Measurements from ENCODE around the gene AKT1.

The AKT1 gene

DNA sequence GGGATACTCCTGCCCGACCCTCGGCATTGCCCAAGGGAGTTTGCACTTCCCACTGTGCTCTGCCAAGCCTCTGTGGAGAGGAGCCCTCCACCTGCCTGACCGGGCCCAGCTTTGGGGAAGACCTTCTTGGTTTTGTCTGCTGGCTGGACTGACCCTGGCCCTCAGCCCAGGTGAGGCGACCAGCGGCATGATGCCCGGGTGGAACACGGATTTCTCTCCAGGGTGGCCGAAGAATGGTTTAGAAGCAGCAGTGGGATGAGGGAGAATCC, 21.0 kb upstream of the AKT1 start:
- peak overlapping the region; percentile 84 for H3K4me3 ChIP-seq (ENCODE audit: low read depth, low read length)
- TF ChIP-seq, protein P1, sequence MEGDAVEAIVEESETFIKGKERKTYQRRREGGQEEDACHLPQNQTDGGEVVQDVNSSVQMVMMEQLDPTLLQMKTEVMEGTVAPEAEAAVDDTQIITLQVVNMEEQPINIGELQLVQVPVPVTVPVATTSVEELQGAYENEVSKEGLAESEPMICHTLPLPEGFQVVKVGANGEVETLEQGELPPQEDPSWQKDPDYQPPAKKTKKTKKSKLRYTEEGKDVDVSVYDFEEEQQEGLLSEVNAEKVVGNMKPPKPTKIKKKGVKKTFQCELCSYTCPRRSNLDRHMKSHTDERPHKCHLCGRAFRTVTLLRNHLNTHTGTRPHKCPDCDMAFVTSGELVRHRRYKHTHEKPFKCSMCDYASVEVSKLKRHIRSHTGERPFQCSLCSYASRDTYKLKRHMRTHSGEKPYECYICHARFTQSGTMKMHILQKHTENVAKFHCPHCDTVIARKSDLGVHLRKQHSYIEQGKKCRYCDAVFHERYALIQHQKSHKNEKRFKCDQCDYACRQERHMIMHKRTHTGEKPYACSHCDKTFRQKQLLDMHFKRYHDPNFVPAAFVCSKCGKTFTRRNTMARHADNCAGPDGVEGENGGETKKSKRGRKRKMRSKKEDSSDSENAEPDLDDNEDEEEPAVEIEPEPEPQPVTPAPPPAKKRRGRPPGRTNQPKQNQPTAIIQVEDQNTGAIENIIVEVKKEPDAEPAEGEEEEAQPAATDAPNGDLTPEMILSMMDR (IDR thresholded peaks at IDR 0.05; ENCODE audit: low read depth, low read length), result no peak

- H3K4me3 ChIP-seq (ENCODE audit: low read depth, low read length), result peak overlapping the region; percentile 84
These were observed 19.2 kb upstream of the AKT1 start for GRCh38 chr14:104814701-104815100.

GRCh38 chr14:104813286-104813685, 17.7 kb upstream of the AKT1 start:
- H3K4me3 ChIP-seq (ENCODE audit: low read depth, low read length), result no peak overlapping the region
- TF ChIP-seq, protein P1 (IDR thresholded peaks at IDR 0.05; ENCODE audit: low read depth, low read length), result no peak

DNA sequence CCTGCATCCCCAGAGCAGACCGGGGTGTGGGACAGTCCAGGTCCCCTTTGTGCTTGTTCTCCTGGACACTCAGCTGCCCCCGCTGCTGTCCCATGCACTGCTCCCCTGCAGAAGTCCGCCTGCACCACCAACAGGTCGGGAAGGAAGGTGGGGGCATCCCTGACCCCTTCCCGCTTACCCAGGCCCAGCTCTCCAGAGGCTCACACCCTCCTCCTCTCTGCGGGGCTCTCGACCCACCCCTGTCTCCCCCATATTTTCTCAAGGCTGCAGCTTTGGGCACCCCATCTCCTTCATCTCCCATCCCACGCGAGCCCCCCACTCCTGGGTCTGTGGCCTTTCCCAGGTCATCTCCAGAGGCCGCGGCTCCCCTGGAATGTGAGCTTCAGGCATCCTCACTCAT, 14.8 kb upstream of the AKT1 start:
- no peak overlapping the region for H3K4me3 ChIP-seq (ENCODE audit: low read depth, low read length)
- TF ChIP-seq, protein P1 (IDR thresholded peaks at IDR 0.05; ENCODE audit: low read depth, low read length), result no peak

- no peak overlapping the region for H3K4me3 ChIP-seq (ENCODE audit: low read depth, low read length)
- TF ChIP-seq, protein P1 (IDR thresholded peaks at IDR 0.05; ENCODE audit: low read depth, low read length), result no peak
These were observed 12.9 kb upstream of the AKT1 start for GRCh38 chr14:104808456-104808855.

- H3K4me3 ChIP-seq (ENCODE audit: low read depth, low read length), result no peak overlapping the region
- TF ChIP-seq, protein P1 (IDR thresholded peaks at IDR 0.05; ENCODE audit: low read depth, low read length), result no peak
These were observed 11.3 kb upstream of the AKT1 start for GRCh38 chr14:104806625-104807465.

DNA sequence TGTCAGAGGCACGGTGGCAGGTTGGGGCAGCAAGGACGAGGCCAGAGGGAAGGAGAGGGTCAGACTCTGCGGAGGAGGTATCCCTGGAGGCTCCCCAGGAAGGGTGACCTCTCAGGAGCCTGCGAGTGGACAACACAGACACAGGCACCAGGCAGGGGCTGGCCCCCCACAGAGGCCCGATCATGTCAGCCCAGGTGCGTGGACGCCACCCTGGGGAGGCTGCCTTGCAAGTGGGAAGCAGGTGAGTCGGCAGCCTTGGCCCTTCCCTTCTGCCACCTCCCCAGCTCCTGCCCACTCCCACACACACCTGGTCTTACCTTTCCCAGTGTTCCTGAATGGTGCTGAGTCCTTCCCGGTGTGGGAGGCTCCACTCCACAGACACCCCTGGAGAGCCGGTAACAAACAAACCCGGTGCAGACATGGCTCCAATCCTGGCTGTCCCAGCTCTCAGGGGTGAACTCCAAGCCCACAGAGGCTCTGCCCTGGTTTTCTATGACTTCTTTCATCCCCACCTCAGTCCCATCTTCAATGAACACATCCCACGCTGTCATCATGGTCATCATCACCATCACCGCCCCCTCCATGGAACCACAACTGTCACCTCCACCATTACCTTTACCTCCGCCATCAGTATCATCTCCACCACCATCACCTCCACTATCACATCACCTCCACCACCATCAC, 10.5 kb upstream of the AKT1 start:
- TF ChIP-seq, protein P1 (IDR thresholded peaks at IDR 0.05; ENCODE audit: low read depth, low read length), result no peak
- H3K4me3 ChIP-seq (ENCODE audit: low read depth, low read length), result no peak overlapping the region

All from WI38 (cell line).